ENCODE measurements around the gene DMGDH.

Gene DMGDH

DNA sequence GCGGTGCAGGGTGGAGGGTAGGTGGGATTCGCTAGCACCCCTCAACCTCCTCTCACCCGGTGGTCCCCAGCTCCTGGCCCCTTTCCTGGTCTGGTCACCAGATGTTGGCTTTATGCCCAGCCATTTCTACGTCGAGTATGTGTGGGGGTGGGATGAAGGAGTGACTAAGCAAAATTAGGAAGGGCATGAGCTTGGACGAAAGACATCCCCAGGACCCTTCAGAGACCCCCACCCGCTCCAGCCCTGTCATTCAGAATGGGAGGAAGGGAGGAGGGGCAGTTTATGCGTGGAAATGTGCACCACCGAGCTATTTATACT is 835 bp upstream of the DMGDH start:
- peak; percentile 58 for DNase-seq (ENCODE audit: low spot score)

DNA sequence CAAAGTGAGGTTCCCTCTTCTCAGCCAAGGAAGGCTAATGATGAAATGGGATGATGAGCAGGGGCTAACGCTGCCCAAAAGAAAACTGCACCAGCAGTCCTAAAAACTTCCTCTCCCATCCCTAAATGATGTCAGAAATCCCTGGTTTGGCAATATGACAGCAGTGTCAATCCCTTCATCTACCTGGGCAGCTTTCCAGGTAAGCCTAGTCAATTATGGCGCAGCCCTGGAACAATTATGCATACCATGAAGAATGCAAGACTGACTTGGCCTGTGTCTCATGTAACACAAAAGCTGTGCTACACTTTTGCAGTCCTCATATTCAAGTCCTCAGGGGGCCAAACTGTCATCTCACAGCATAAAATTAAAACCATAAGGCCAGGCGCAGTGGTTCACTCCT is 7.0 kb downstream of the DMGDH start:
- no peak for DNase-seq (ENCODE audit: low spot score)

DNA sequence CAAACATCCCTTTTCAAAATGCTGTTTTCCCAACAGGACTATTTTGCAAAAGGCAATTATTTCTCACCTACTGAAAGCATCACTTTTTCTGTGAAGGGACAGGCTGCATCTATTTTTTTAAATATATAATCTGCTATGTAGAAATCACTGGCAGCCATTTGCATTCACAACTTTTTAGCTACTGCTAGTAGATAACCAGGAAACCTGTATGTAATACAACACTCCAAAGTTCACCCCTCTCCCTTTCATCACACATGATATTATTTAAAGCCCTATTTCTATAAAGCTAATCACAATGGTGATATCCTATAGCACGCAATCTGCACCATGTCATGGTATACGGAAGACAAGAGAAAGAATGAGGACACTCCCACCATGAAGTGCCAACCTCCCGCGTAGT is 9.8 kb downstream of the DMGDH start:
- DNase-seq (ENCODE audit: low spot score) = no peak

DNA sequence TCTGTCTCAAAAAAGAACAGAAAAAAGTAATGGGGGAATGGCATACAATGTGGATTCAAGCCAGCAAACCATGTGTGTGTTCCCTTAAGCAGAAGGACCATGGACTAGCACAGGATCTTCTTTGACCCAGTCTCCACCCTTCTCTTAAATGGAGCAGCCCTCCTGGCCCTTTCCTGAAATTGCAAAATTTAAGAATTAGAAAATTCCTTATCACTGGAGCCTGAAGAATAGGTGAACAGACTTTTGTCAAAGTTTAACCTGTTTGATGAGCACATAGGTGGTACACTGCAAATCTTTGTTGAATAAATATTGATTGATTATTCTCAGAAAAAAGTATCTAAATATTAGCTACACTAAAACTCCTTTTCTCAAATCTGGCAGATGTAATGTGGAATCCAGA is 12.6 kb downstream of the DMGDH start:
- DNase-seq (ENCODE audit: low spot score) = no peak

DNA sequence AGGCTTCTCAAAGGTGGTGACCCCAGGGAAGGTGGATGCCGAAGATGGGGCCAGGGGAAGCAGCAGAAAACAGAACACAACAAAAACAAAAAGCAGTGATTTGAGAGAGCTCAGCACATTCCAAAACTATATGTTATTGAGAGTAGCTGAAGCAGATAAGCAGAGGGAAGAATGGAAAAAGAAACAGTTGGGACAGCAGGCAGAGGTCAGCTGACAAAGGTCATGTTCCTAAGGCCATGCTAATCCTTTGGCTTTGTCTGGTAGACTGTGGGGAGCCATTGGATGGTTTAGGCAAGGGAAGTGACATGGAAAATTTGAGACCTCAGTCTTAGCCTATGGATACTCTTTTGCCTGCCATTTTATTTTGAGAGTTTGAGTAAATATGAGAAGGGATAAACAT is 14.5 kb downstream of the DMGDH start:
- no peak for DNase-seq (ENCODE audit: low spot score)

DNA sequence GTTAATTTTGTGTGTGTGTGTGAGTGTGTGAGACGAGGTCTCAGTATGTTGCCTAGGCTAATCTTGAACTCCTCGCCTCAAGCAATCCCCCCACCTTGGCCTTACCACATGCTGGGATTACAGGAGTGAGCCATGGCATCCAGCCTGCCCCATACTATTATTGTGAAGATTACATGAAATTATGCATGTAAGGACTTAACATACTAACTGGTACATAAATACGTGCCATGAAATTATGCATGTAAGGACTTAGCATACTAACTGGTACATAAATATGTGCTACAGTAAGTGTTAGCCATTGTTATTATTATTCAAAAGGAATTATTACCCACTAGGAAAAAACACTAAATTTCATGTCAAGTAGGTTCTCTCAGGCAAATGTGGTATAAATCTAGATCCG is 16.2 kb downstream of the DMGDH start:
- DNase-seq (ENCODE audit: low spot score) = no peak

DNA sequence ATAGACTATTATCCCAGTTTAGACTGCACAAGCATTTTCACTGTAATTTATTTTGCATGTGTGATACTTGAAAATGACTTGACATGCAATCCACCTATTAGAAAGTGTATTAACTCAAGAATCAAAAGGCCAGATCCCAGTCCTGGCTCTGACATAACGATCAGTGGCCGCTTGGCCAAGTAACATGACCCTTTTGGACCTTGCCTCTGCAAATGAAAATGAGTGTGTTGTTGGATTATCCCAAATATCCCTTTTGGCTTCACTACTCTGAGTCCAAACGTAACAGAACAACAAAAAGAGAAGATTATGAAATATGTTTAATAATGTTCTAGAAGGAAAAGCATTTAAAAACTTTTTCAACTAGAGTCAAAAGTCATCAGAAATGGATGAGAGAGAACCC is 19.0 kb downstream of the DMGDH start:
- DNase-seq (ENCODE audit: low spot score) = no peak

DNA sequence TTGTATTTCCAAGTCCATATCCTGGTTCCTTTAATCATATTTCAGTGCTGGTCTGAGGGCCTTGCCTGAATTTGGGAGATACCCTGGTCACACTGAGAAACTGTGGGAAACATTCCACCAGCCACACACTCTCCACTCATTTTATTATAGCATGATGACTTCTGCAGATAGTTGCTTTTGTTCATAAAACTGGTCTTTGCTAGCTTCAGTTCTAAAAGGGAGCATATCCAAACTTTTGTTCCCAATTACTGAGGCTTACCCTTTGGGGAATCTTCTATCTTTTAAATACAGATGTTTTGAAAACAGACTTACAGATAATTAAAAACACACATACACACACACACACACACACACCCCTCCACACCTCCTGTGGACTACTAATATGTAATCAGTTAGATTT is 21.0 kb downstream of the DMGDH start:
- DNase-seq (ENCODE audit: low spot score) = no peak

DNA sequence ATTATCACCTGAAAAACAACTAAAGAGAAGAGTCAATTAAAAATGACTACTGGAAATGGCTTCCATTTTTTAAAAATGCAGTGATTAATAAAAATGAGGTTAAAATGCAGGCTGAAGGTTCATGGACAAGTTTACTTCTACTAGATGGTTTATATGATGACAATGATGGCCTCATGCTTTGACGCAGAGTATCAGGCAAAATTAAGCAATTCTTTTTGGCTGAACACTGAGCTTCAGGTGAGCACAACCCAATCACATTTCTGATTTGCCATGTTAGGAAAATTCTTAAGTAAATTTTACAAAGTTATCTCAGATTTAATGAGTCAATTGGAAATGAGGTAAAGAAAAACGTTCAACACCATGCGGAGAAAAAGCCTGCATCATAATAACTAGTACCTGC is 22.3 kb downstream of the DMGDH start:
- DNase-seq (ENCODE audit: low spot score) = no peak

DNA sequence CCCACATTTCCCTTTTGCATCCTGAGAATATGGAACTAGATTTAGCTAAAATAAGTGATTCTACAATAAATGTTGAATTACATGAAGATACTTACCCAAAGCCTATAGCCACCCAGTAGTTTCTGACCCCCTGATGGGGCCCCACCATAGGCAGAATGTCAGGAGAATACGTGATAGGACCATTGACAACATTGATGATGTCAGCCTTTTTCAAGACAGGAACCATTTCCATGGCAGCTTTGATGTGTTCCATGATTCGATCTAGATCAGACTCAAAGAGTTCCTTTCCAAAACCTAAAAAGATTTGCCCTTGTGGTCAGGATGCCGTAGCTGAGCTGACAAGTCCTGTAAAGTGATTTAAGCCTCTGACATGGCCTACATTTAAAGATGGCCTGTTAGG is 27.3 kb downstream of the DMGDH start:
- no peak for DNase-seq (ENCODE audit: low spot score)

DNA sequence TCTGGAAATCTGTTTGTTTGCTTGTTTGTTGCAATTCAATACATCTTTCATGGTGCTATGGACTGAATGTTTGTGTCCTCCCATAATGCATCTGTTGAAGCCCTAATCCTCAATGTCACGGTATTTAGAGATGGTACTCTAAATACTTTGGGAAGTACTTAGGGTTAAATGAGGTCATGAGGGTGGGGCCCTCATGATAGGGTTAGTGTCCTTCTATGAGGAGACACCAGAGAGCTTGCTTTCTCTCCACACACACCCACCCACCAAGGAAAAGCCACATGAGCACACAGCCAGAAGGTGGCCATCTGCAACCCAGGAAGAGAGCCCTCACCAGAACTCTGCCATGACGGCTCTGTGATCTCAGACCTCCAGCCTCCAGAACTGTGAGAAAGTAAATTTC is 32.7 kb downstream of the DMGDH start:
- no peak for DNase-seq (ENCODE audit: low spot score)

DNA sequence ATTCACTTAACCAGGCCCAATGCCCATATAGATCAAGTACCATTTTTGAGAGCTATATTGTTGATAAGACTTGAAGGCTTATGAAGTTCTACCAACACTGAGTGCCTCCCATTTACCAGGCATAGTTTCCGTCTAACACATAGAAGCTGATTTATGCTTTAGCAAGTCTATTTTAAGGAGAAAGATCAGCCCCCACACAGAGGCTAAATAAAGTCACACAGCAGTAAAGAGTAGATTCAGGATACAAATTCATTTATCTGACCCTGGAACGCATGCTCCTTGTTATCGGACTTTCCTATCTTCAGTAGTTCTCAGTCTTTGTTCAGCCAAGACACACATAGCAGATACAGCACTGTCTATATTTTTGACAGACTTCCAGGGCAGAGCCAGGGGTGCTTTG is 34.2 kb downstream of the DMGDH start:
- DNase-seq (ENCODE audit: low spot score) = no peak

DNA sequence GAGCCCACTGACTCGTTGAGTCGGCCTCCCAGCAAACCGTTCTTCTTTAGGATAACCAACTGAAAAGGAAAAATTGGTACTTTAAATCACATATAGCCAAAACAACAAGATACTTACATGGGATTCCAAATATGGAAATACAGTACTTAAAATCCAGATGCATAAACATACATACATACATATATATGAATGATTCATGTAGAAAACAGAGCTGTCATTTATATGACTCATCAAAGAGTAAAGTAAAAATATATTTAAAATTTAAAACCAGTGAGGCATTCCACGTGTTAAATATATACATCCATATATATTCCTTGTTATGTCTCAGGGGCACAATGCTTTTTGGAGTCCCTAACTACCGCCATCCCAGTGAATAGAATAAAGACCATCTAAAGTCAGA is 36.7 kb downstream of the DMGDH start:
- DNase-seq (ENCODE audit: low spot score) = no peak

DNA sequence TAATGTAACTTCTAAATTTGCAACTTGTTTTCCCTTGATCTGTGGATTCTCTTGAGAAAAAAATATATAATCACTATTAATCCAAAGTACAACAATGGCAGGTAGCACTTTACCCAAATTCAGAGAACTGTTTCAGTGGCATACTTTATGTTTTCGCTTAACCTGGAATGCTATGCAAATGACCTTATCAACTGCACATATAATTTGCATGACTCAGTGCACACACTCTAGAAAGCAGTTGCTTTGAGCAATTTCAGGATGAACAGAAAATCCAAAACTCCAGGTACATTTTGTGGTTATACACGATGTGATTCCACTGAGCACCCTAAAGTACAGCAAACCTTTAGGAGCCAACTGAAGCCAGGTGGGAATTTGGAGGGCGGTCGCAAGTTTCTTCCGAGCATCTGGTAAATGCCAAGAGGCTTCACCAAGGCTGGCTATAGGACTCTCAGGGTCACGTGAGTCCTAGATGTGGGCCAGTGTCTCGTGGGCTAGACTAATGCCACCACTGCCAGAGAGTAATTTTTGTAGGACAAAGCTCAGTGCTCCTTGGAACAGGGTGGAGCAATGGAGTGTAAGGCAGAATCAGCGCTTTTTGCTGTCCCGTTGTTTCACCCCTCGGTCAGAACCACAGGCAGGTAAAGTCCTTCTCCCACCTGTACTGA is 37.3 kb downstream of the DMGDH start:
- DNase-seq (ENCODE audit: low spot score) = no peak

DNA sequence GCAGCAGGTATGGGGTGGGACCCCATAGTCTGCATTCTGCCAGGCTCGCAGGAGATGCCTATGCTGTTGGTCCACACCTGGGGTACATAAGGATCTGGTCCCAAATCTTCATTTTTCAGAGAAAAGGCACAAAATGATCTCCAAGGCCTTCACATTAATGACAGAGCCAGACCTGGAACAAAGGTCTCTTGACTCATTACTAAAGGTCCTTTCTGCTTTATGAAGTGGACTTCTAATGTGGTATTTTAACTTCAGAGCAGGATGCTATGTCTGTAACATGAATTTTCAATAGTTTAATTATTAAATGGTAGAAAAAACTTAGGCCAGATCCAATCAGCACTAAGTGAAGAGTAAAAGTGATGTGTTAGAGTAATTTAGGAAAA is 38.0 kb downstream of the DMGDH start:
- DNase-seq (ENCODE audit: low spot score) = no peak

DNA sequence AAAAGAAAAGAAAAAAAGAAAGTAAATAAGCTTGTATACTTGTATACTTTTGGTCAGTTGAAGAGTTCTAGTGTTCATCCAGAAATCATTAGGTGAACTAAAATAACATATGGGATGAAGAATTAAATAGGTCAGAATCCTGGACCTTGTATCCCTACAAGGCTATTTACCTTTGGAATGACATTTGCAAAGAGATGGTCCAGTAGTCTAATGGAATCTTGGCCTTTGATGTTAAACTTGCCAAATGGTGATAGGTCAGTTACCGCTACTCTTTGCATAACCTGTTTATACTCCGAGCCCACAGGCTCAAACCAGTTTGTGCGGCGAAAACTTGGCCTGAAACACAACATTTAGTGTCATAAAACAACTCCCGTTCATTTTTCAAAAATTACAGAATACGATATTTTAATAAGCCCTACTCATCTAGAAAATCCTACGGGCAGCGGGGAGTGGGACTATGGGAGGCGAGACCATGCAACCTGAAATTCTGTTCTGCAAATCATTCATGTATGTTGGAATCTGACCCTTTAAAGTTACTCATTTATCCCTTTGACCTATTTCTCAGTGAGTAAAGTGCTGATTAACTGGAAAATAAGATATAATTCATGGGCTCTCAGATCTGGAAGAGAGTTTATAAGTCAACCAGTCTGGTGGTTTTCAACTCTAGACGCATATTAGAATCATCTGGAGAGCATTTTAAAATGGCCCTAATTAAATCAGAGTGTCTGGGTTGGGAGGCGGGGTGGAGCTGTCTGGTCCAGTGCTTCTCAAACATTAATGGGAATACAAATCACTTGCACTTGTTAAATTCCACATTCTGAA is 38.6 kb downstream of the DMGDH start:
- DNase-seq (ENCODE audit: low spot score) = no peak

DNA sequence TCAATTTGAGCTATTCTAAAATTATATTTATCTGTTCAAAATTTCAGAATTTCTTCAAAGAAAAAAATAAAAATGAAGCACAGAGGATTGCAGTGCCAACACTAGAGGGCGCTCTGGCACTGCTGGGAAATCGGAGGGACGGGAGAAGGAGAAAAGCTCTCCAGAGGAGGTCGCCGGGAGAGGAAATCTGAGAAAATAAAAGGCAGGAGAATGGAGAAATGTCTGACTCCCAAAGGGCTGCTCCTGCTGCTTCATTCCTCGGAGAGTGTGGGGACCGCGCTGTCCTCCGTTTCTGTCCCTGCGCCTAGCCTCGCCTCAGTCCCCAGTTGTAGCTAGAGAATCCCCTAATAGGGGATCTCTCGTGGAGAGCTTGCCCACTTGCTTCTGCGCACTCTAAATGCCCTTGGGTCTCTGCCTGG is 44.4 kb downstream of the DMGDH start:
- DNase-seq (ENCODE audit: low spot score) = peak; percentile 74

DNA sequence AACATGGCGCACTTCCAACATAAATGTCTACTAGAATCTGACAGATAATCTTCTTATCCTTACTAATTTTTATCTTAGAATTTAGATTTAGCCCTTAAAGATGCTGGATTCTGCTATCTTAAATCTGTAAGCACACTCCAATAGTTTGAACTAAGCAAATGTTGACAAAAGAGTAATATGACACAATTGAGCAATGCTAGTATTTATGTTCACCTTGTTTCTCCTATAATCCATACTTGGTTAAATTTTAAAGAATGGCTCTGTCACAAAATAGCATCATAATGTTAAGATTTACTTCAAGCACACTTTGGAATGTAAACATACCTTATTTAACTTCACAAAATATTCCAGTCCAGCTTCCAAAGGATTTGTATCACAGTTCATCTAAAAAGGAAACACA is 45.5 kb downstream of the DMGDH start:
- DNase-seq (ENCODE audit: low spot score) = no peak

DNA sequence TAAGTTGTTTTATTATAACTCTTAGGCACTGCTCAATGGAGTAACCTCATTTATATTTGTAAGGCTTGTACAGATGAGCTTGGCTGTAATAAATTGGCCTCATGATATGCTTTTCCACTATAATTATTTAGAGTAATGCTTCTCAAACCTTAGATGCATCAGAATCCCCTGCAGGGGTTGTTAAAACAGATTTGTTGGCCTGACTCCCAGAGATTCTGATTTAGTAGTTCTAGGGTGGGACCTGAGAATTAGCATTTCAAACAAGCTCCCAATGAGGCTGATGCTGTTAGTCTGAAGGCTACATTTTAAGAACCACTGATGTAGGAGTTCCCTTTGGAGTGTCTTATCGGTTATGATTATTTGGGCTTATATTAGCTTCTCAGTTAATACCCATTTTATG is 46.1 kb downstream of the DMGDH start:
- DNase-seq (ENCODE audit: low spot score) = no peak

DNA sequence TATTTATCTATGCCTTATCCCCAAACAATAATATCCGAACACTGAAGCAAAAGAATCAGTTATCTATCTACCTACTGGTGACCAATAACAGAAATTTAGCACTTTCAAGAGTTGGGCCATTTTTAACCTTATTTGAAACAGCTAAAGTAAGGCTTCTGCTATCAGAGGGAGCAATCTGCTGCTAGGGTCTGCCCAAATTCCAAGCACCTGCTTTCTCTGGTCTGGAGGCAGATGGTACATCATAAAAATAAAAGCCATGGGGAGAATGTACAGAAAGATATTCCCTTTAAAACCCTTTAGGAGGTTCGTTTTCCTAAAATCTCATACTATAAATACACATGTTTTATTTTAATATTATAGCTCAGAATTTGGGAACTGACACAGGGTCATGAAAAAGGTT is 46.7 kb downstream of the DMGDH start:
- DNase-seq (ENCODE audit: low spot score) = no peak

DNA sequence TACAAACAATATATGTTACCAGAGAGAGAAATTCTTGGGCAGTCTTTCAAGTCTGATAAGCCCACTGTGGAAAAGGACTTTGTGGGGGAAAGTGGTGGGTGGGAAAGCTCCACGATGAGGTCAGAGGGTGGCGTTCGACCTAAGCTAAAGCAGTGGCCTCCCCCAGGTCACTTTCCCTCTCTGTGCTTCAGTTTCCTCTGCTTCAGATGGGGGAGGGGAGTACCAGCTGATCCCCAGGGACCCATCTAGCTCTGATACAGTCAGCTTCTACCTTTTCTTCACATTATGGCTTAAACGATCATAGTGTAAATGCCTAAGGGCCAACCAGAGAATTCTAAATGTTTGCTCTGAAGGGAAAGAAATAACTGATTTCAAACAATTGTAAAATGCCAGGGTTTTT is 47.7 kb downstream of the DMGDH start:
- no peak for DNase-seq (ENCODE audit: low spot score)

DNA sequence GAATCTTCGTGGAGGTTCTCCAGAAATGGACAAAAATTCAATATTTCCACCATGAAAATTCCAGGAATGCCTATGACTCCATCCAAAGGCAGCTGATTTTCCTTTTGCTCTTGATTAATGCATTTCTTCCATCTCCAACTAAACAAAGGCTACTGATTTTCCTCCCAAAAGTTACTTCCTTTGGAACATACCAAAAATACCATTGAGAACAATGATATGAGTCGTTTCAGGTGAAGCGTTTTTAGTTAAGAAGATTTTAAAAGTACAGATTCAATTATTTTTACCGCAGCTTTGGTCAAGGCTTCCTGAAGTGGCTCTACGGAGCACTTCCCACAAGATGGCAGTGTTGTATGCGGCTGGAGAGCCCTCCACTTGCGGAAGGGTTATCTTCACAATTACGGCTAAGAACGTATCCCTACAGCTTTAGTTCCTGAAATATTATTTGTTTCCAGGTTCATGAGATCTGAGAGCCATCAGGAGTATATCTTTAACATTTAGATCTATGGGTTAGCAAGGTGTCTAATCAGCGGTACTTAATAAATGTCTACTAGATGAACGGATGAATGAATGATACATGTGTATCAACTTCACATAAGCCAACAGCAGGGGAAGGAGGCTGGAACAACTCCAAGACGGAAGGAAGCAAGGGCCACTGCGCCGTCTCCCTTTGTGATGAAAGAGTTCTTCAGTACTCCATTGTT is 48.5 kb downstream of the DMGDH start:
- DNase-seq (ENCODE audit: low spot score) = peak; percentile 75

DNA sequence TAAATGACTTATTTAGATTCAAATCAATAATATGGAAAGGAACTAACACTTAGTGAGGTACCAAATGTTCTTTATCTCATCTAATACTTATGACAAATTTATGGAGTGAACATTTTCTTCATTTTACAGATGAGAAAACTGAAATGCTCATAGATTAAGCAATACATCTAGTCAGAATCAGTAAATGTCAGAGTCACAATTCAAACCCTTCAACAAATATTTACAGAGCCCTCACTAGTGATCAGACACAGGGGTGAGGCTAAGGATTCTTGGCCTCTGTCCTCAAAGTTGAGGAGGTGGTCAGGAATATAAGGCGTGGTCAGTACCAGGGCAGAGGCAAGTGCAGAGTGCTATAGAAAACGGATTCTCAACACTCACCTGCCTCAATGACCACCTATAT is 54.8 kb downstream of the DMGDH start:
- DNase-seq (ENCODE audit: low spot score) = no peak

DNA sequence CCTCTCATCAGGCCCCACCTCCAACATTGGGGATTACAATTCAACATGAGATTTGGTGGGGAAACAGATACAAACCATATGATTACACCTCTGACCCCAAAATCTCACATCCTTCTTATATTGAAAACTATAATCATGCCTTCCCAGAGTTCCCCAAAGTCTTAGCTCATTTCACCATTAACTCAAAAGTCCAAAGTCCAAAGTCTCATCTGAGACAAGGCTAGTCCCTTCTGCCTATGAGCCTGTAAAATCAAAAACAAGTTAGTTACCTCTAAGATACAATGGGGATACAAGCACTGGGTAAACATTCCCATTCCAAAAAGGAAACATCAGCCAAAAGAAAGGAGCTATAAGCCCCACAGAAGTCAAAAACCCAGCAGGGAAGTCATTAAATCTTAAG is 57.6 kb downstream of the DMGDH start:
- no peak for DNase-seq (ENCODE audit: low spot score)

Measured in AG20443 (cell line).